ENCODE measurements around the gene CEP131. TPM values are rescaled to one million over a fixed set of nuclear protein-coding genes. Genes with fewer than 3 reads are reported as not detected.
"Not testable (repeated sequence)": the region's sequence is repeated elsewhere in the genome, so short reads cannot be mapped to it uniquely, and the experiment has no call there.

CEP131 gene
- total RNA-seq, 1 donor from 2014 or later, result 35.1 TPM

- DNase-seq, result peak; percentile 19
- TF ChIP-seq CTCF (IDR thresholded peaks at IDR 0.05; ENCODE audit: partially characterized antibody, unreplicated experiment), result no peak
- Mint-ChIP-seq H3K4me1 (ENCODE audit: low read depth, unreplicated experiment) (no peaks in the 10 kb centered on the region), H3K27me3 (ENCODE audit: unreplicated experiment) (no peaks in the 10 kb centered on the region), H3K4me3 (ENCODE audit: unreplicated experiment) (no peak overlapping the region), H3K27ac (ENCODE audit: unreplicated experiment) (no peak overlapping the region), H3K9me3 (ENCODE audit: unreplicated experiment) (no peaks in the 10 kb centered on the region), H3K36me3 (ENCODE audit: unreplicated experiment) (no peaks in the 10 kb centered on the region)
These were observed 64.7 kb downstream of the CEP131 start for GRCh38 chr17:81157848-81158687.

GRCh38 chr17:81156866-81157805, 65.6 kb downstream of the CEP131 start:
- Mint-ChIP-seq H3K9me3 (ENCODE audit: unreplicated experiment) (no peaks in the 10 kb centered on the region), H3K4me3 (ENCODE audit: unreplicated experiment) (no peak overlapping the region), H3K36me3 (ENCODE audit: unreplicated experiment) (no peaks in the 10 kb centered on the region), H3K4me1 (ENCODE audit: low read depth, unreplicated experiment) (no peaks in the 10 kb centered on the region), H3K27ac (ENCODE audit: unreplicated experiment) (no peak overlapping the region), H3K27me3 (ENCODE audit: unreplicated experiment) (no peaks in the 10 kb centered on the region)
- DNase-seq, result peak; percentile 9
- TF ChIP-seq CTCF (IDR thresholded peaks at IDR 0.05; ENCODE audit: partially characterized antibody, unreplicated experiment), result no peak

GRCh38 chr17:81154961-81155360, 67.8 kb downstream of the CEP131 start:
- Mint-ChIP-seq H3K27me3 (ENCODE audit: unreplicated experiment) (no peaks in the 10 kb centered on the region), H3K4me3 (ENCODE audit: unreplicated experiment) (no peak overlapping the region), H3K4me1 (ENCODE audit: low read depth, unreplicated experiment) (peaks cover 7% of the 10 kb centered on the region), H3K9me3 (ENCODE audit: unreplicated experiment) (no peaks in the 10 kb centered on the region), H3K36me3 (ENCODE audit: unreplicated experiment) (no peaks in the 10 kb centered on the region), H3K27ac (ENCODE audit: unreplicated experiment) (no peak overlapping the region)
- DNase-seq, result no peak
- TF ChIP-seq CTCF (IDR thresholded peaks at IDR 0.05; ENCODE audit: partially characterized antibody, unreplicated experiment), result no peak

GRCh38 chr17:81154016-81154415, 68.7 kb downstream of the CEP131 start:
- not testable (repeated sequence) for H3K4me3 Mint-ChIP-seq (ENCODE audit: unreplicated experiment); H3K36me3 Mint-ChIP-seq (ENCODE audit: unreplicated experiment); H3K27ac Mint-ChIP-seq (ENCODE audit: unreplicated experiment); H3K4me1 Mint-ChIP-seq (ENCODE audit: low read depth, unreplicated experiment); H3K9me3 Mint-ChIP-seq (ENCODE audit: unreplicated experiment); H3K27me3 Mint-ChIP-seq (ENCODE audit: unreplicated experiment)
- peak; percentile 8 for DNase-seq

- Mint-ChIP-seq H3K4me1 (ENCODE audit: low read depth, unreplicated experiment) (peaks cover 7% of the 10 kb centered on the region), H3K36me3 (ENCODE audit: unreplicated experiment) (no peaks in the 10 kb centered on the region), H3K9me3 (ENCODE audit: unreplicated experiment) (no peaks in the 10 kb centered on the region), H3K27ac (ENCODE audit: unreplicated experiment) (no peak overlapping the region), H3K27me3 (ENCODE audit: unreplicated experiment) (no peaks in the 10 kb centered on the region), H3K4me3 (ENCODE audit: unreplicated experiment) (no peak overlapping the region)
- peak; percentile 4 for DNase-seq
- TF ChIP-seq CTCF (IDR thresholded peaks at IDR 0.05; ENCODE audit: partially characterized antibody, unreplicated experiment), result no peak
These were observed 69.4 kb downstream of the CEP131 start for GRCh38 chr17:81153340-81153803.
